Esophagus muscularis mucosa (tissue), 4 donors: ENCODE data around the gene TPSD1. TPM values are rescaled to one million over a fixed set of nuclear protein-coding genes. Genes with fewer than 3 reads are reported as not detected.

Experiments
- DNase-seq: peaks from one replicate; pipeline ENCODE4 v3.0.0-alpha.2; 2017; ENCODE audit errors: extremely low spot score
- H3K27ac ChIP-seq, 4 donors: fragments of 200-600 bp; sonication (generic); replicated peaks in 1 of 4; 1 replicate in 3 of 4; 2 replicates in 1 of 4; pipeline ENCODE4 v1.5.1; 2016 to 2019; ENCODE audit warnings: mild to moderate bottlenecking in 1 of 4
- H3K27me3 ChIP-seq, 4 donors: fragments of 200-600 bp; sonication (generic); one replicate each; pipeline versions ENCODE4 v1.5.1 to v1.6.0; 2016 to 2019
- H3K36me3 ChIP-seq, 4 donors: fragments of 200-600 bp; sonication (generic); one replicate each; pipeline ENCODE4 v1.5.1; 2016 to 2019
- H3K4me1 ChIP-seq, 4 donors: fragments of 200-600 bp; sonication (generic); one replicate each; pipeline ENCODE4 v1.5.1; 2016 to 2019
- H3K4me3 ChIP-seq, 4 donors: fragments of 200-600 bp; sonication (generic); 1 replicate in 2 of 4; 2 replicates in 2 of 4; pipeline ENCODE4 v1.5.1; 2016 to 2019; ENCODE audit warnings: mild to moderate bottlenecking in 4 of 4, moderate library complexity in 1 of 4
- H3K9me3 ChIP-seq, 4 donors: fragments of 200-600 bp; sonication (generic); 1 replicate in 3 of 4; 2 replicates in 1 of 4; pipeline ENCODE4 v1.5.1; 2016 to 2019
- EP300 ChIP-seq: sonication (generic); formaldehyde crosslinking; IDR thresholded peaks from one replicate; pipeline ENCODE4 v1.6.1; 2017; ENCODE audit warnings: antibody characterized with exemption
- POLR2A ChIP-seq: fragments of 450-650 bp; IDR thresholded peaks from one replicate; pipeline ENCODE4 v1.6.1; 2017; ENCODE audit warnings: antibody characterized with exemption, moderate library complexity, mild to moderate bottlenecking, low read depth
- POLR2AphosphoS5 ChIP-seq, 2 donors: sonication (generic); formaldehyde crosslinking; IDR thresholded peaks; one replicate each; pipeline ENCODE4 v1.6.1; 2017; ENCODE audit warnings: antibody characterized with exemption in 2 of 2
- WGBS: methylation state at CpG from one replicate; pipeline ENCODE4 v1.1.5; 2018; 5-methylcytosine and 5-hydroxymethylcytosine counted together
- intact Hi-C: fragments of 100-400 bp; cut with DNase I; formaldehyde crosslinking; loops from one replicate; pipeline ENCODE4 v1.15.1; 2023
- total RNA-seq, 4 donors: library from RNA; depleted of rRNA; stranded (reverse); fragments of >200 nt; gene quantifications; one replicate each; pipeline versions ENCODE4 v1.1.0 to v1.2.1, GENCODE V29; 2016
- TF ChIP-seq, protein P1 (sequence below), 3 experiments: fragments of 200-600 bp in 2 of 3; fragments of 450-650 bp in 1 of 3; sonication (generic) in 2 of 3; IDR thresholded peaks; one replicate each; pipeline ENCODE4 v1.5.1; 2017 to 2019; ENCODE audit warnings: antibody characterized with exemption in 3 of 3, mild to moderate bottlenecking in 2 of 3, moderate library complexity in 1 of 3

Gene TPSD1
- total RNA-seq, 4 donors from 2014 or later = 1.7 to 5.3 (median 2.2) TPM

DNA sequence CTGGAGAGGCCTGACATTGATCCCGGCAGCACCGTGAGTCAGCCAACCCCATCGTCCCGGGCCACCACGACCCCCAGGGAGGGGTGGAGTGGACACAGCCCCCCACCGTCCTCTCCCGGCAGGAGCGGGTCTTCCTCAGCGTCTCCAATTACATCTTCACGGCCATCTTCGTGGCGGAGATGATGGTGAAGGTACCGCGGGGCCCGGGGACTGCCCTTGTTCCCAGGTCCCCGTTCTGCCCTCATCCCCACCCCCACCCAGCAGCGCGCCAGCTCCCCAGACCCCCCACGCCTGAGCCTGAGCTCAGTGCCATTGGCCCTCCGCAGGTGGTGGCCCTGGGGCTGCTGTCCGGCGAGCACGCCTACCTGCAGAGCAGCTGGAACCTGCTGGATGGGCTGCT is 45.4 kb upstream of the TPSD1 start:
- peaks cover 3 to 100% (median 95%) of the 10 kb centered on the region in 4 donors for H3K36me3 ChIP-seq
- DNase-seq = no peak
- H3K4me1 ChIP-seq = no peaks in the 10 kb centered on the region
- intact Hi-C loops = no loop called here
- H3K27me3 ChIP-seq = no peaks in the 10 kb centered on the region
- H3K27ac ChIP-seq = no peak overlapping the region
- TF ChIP-seq POLR2A (no peak), POLR2AphosphoS5 (IDR thresholded peaks at IDR 0.05) (no peak), EP300 (no peak)
- TF ChIP-seq, protein P1, sequence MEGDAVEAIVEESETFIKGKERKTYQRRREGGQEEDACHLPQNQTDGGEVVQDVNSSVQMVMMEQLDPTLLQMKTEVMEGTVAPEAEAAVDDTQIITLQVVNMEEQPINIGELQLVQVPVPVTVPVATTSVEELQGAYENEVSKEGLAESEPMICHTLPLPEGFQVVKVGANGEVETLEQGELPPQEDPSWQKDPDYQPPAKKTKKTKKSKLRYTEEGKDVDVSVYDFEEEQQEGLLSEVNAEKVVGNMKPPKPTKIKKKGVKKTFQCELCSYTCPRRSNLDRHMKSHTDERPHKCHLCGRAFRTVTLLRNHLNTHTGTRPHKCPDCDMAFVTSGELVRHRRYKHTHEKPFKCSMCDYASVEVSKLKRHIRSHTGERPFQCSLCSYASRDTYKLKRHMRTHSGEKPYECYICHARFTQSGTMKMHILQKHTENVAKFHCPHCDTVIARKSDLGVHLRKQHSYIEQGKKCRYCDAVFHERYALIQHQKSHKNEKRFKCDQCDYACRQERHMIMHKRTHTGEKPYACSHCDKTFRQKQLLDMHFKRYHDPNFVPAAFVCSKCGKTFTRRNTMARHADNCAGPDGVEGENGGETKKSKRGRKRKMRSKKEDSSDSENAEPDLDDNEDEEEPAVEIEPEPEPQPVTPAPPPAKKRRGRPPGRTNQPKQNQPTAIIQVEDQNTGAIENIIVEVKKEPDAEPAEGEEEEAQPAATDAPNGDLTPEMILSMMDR (IDR thresholded peaks at IDR 0.05) = no peak
- no peaks in the 10 kb centered on the region for H3K9me3 ChIP-seq
- H3K4me3 ChIP-seq = no peak overlapping the region
- 82% methylated on average over 20 of the region's 23 CpGs for WGBS

DNA sequence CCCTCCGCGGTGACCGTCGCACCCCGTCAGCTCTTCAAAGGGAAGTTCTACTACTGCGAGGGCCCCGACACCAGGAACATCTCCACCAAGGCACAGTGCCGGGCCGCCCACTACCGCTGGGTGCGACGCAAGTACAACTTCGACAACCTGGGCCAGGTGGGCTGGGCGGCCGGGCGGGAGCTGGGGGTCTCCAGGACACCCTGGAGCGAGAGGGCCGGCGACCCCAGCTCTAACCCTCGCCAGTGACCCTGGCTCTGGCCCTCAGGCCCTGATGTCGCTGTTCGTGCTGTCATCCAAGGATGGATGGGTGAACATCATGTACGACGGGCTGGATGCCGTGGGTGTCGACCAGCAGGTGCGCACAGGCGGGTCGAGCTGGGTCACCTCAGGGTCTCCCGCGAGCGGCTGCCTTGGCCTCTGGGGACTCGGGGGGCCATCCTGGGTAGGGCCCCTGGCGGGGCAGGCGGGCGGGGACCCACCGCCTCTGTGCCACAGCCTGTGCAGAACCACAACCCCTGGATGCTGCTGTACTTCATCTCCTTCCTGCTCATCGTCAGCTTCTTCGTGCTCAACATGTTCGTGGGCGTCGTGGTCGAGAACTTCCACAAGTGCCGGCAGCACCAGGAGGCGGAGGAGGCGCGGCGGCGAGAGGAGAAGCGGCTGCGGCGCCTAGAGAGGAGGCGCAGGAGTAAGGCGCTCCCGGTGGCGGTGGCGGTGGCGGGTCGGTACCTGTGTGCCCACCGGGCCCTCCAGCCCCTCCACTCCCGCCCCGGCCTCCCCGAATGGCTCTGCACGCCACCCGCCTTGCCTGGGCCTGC is 44.2 kb upstream of the TPSD1 start:
- no peak for DNase-seq
- Histone ChIP-seq H3K27me3 (no peaks in the 10 kb centered on the region), H3K27ac (no peak overlapping the region), H3K9me3 (no peaks in the 10 kb centered on the region), H3K4me1 (no peaks in the 10 kb centered on the region), H3K4me3 (no peak overlapping the region), H3K36me3 (peaks cover 3 to 100% (median 95%) of the 10 kb centered on the region in 4 donors)
- no peak for TF ChIP-seq POLR2A
- TF ChIP-seq, protein P1 (IDR thresholded peaks at IDR 0.05) = no peak
- TF ChIP-seq POLR2AphosphoS5 (IDR thresholded peaks at IDR 0.05) = no peak
- intact Hi-C loops = no loop called here
- 93% methylated on average over 42 of the region's 65 CpGs for WGBS

DNA sequence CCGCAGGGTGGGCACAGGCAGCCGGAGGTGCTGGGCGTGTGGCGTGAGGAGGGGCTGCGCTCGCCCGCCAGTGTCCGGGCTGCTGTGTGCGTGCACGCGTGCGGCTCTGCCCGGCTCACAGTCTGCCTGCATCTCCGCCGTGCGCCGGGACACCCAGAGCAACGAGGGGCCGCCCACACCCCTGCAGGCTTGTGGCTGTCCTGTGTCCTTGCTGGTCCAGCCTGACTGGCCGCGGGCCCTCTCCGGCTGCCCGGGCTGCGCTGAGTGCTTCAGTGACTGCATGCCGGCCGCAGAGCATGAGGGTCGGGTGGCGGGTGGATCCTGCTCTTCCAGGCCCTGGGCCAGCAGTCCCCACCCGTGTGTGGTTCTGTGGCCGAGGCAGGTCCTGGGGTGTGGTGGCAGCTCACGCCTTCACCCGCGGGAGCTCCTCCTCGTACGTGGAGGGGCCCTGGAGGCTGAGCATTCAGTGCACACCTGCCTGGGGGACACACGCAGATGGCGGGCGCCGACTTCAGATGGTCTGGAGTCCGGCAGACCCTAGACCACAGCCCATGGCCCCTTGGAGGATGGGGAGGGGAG is 43.2 kb upstream of the TPSD1 start:
- 87% methylated on average over 31 of the region's 40 CpGs for WGBS
- TF ChIP-seq EP300 (no peak), POLR2A (no peak), POLR2AphosphoS5 (IDR thresholded peaks at IDR 0.05) (no peak)
- TF ChIP-seq, protein P1 (IDR thresholded peaks at IDR 0.05) = no peak
- Histone ChIP-seq H3K9me3 (no peaks in the 10 kb centered on the region), H3K27me3 (no peaks in the 10 kb centered on the region), H3K27ac (no peak overlapping the region), H3K4me3 (no peak overlapping the region), H3K4me1 (no peaks in the 10 kb centered on the region), H3K36me3 (peaks cover 3 to 100% (median 97%) of the 10 kb centered on the region in 4 donors)
- intact Hi-C loops = no loop called here
- no peak for DNase-seq

DNA sequence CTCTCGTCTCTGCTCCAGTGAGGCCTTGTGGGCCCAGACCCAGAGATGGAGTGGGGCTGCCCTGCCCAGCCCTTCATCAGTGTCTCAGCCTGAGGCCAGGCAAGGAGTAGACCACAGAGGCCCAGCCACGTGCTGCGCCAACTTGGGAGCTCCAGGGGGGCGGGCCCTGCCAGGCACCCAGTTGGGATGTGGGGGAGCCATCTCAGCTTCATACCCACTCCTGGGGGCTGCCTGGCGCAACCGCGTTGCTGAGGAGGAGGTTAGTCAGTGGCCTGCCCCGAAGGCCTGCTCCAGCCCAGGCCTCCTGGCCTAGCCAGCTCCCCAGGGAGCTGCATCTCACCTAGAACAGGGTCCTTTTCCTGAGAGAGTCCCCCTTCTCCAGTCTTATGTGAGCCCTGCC is 42.6 kb upstream of the TPSD1 start:
- H3K9me3 ChIP-seq = no peaks in the 10 kb centered on the region
- intact Hi-C loops = no loop called here
- peaks cover 3 to 100% (median 97%) of the 10 kb centered on the region in 4 donors for H3K36me3 ChIP-seq
- TF ChIP-seq, protein P1 (IDR thresholded peaks at IDR 0.05) = no peak
- TF ChIP-seq EP300 (no peak), POLR2AphosphoS5 (IDR thresholded peaks at IDR 0.05) (no peak), POLR2A (no peak)
- DNase-seq = no peak
- peak overlapping the region in 1 of 4 donors; percentile 18 for H3K27ac ChIP-seq
- no peaks in the 10 kb centered on the region for H3K27me3 ChIP-seq
- H3K4me3 ChIP-seq = no peak overlapping the region
- H3K4me1 ChIP-seq = no peaks in the 10 kb centered on the region
- 74% methylated on average over 6 of the region's 8 CpGs for WGBS
